K562 (cell line): ENCODE measurements around the gene RIMBP3C. TPM values are rescaled to one million over a fixed set of nuclear protein-coding genes. Genes with fewer than 3 reads are reported as not detected.
A peak's percentile ranks its signal among the peaks of the same experiment; 100 is the strongest.

Experiments
- DDX20 ChIP-seq: fragments of 450-650 bp; IDR thresholded peaks from 2 replicates; pipeline ENCODE4 v1.6.1; 2016; ENCODE audit warnings: missing genetic modification characterization, low read depth, mild to moderate bottlenecking, missing compliant biosample characterization, moderate library complexity
- ERF ChIP-seq: fragments of 450-650 bp; formaldehyde crosslinking; IDR thresholded peaks from 2 replicates; pipeline ENCODE4 v1.4.0; 2020; ENCODE audit warnings: mild to moderate bottlenecking, mixed read lengths
- HNRNPH1 ChIP-seq: fragments of 200-400 bp; formaldehyde crosslinking; optimal IDR thresholded peaks from 2 replicates; pipeline ENCODE3; 2017; ENCODE audit warnings: low read depth, mild to moderate bottlenecking, low read length, moderate library complexity
- KAT2B ChIP-seq: IDR thresholded peaks from one replicate; pipeline ENCODE4 v1.6.1; 2012; ENCODE audit warnings: low read depth, mild to moderate bottlenecking, control low read depth, inconsistent platforms, low read length, moderate library complexity
- KDM2B ChIP-seq: fragments of 250-450 bp; sonication (Bioruptor Pico); IDR thresholded peaks from 2 replicates; pipeline ENCODE4 v1.8.0; 2021; ENCODE audit warnings: mild to moderate bottlenecking, moderate library complexity
- POLR2AphosphoS2 ChIP-seq: IDR thresholded peaks from 2 replicates; pipeline ENCODE4 v1.6.1; 2012; ENCODE audit warnings: low read length, improper control_type of control experiment
- SRSF1 ChIP-seq: fragments of 200-400 bp; formaldehyde crosslinking; IDR thresholded peaks from 2 replicates; pipeline ENCODE4 v1.6.1; 2017; ENCODE audit warnings: mild to moderate bottlenecking, low read depth, low read length, moderate library complexity
- STAT5B ChIP-seq: fragments of 250-450 bp; sonication (Bioruptor Pico); IDR thresholded peaks from 2 replicates; pipeline ENCODE4 v1.8.0; 2021; ENCODE audit warnings: mild to moderate bottlenecking, inconsistent platforms
- TAF7 ChIP-seq: fragments of 450-650 bp; IDR thresholded peaks from 2 replicates; pipeline ENCODE4 v1.6.1; 2016; ENCODE audit warnings: missing genetic modification characterization, missing compliant biosample characterization
- ZNF165 ChIP-seq: fragments of 250-450 bp; sonication (Bioruptor Pico); IDR thresholded peaks from 2 replicates; pipeline ENCODE4 v1.4.0; 2020; ENCODE audit warnings: borderline replicate concordance
- ZNF253 ChIP-seq: fragments of 250-450 bp; sonication (Bioruptor Pico); conservative IDR thresholded peaks from 2 replicates; pipeline ENCODE4 v1.6.1; 2021; ENCODE audit warnings: mild to moderate bottlenecking
- ZNF408 ChIP-seq: fragments of 250-450 bp; sonication (Bioruptor Pico); IDR thresholded peaks from 2 replicates; pipeline ENCODE4 v1.4.0; 2020; ENCODE audit warnings: low read depth, mild to moderate bottlenecking, moderate library complexity
- ZNF551 ChIP-seq: fragments of 250-450 bp; sonication (Bioruptor Pico); IDR thresholded peaks from 2 replicates; pipeline ENCODE4 v1.5.0; 2021; ENCODE audit warnings: mild to moderate bottlenecking, moderate library complexity
- ZNF561 ChIP-seq: fragments of 450-650 bp; formaldehyde crosslinking; conservative IDR thresholded peaks from 2 replicates; pipeline ENCODE4 v1.4.0; 2020; ENCODE audit warnings: mild to moderate bottlenecking, moderate library complexity
- ZNF699 ChIP-seq: fragments of 250-450 bp; sonication (Bioruptor Pico); IDR thresholded peaks from 2 replicates; pipeline ENCODE4 v1.8.0; 2021; ENCODE audit warnings: mild to moderate bottlenecking, moderate library complexity; ENCODE audit not compliant: insufficient replicate concordance
- polyA plus RNA-seq, 8 experiments: library from polyadenylated mRNA; depleted of rRNA in 4 of 8; stranded (reverse) in 5 of 8; unstranded in 3 of 8; fragments of >200 nt; fragmentation: Nextera tagmentation in 2 of 8; fragmentation: Illumina TruSeq in 1 of 8; extraction: Ambion mirVana in 2 of 8; extraction: Trizol in 1 of 8; gene quantifications; 2 replicates each; pipeline versions ENCODE4 v1.2.1 to v1.2.3, GENCODE V29; 2011 to 2014; ENCODE audit warnings: inconsistent platforms in 1 of 8, missing spikeins in 1 of 8
- total RNA-seq, 7 experiments: library from RNA; depleted of rRNA in 6 of 7; stranded (reverse); fragments of >200 nt in 6 of 7; fragmentation: Illumina TruSeq in 2 of 7; extraction: Trizol in 2 of 7; gene quantifications; 2 replicates each; pipeline versions ENCODE4 v1.2.1 to v1.2.3, GENCODE V29; 2011 to 2021; ENCODE audit warnings: low replicate concordance in 1 of 7
- TF ChIP-seq, protein P1 (sequence below): IDR thresholded peaks from 2 replicates; pipeline ENCODE4 v1.6.1; 2011; ENCODE audit not compliant: insufficient read length; ENCODE audit errors: extremely low read depth
- TF ChIP-seq, protein P2 (sequence below): fragments of 450-650 bp; IDR thresholded peaks from 2 replicates; pipeline ENCODE4 v1.6.1; 2016; ENCODE audit warnings: mild to moderate bottlenecking
- TF ChIP-seq, protein P3 (sequence below): fragments of 450-650 bp; IDR thresholded peaks from 2 replicates; pipeline ENCODE4 v1.6.1; 2017; ENCODE audit warnings: antibody characterized with exemption, mild to moderate bottlenecking
- TF ChIP-seq, protein P4 (sequence below), 2 experiments: fragments of 450-650 bp in 1 of 2; sonication (generic) in 1 of 2; formaldehyde crosslinking; conservative IDR thresholded peaks; 2 replicates each; pipeline versions ENCODE4 v1.4.0 to v1.8.1; 2020 to 2022; ENCODE audit warnings: mild to moderate bottlenecking in 1 of 2, missing genetic modification reagents in 1 of 2

RIMBP3C gene
- total and polyA plus RNA-seq, 9 of the 15 experiments (the other 6 are each of a cell fraction or from before 2014, with no cell fraction given): 0.09 to 0.98 (median 0.17) TPM; not detected in 2

DNA sequence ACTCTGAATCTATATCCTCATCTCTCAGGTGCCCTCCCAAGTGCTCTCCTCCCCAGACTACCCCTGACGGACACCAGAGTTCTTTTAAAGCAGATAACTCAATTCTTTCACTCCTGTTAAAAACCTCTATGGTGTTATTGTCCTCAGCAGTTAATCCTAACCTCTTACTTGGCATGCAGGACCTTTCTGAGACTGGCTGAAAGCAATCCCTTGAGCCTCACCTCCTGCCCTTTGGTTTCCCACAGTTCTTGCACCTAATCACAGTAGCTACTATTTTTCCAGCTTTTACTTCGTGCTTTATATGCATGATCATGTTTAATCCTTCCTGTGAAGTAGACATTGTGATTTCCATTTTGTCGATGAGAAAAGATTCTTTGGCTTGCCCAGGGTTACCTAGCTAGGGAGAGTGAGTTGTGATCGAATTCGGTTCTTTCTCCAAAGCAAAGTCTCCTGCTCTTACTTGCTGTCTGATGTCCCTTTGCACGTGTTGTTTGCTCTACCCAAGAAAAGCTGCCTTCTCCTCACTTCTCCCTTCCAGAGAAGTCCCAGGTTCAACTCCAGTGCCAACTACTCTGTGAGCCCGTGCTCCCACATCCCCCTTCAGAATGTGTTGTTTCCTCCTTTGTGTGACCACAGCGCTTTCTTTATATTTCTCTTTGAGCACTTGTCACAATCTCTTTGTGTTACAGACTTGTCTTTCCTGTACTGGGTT, 18.4 kb upstream of the RIMBP3C start (continued):
- TF ChIP-seq ERF (CRISPR knock-in tag): no peak
- TF ChIP-seq, protein P1, sequence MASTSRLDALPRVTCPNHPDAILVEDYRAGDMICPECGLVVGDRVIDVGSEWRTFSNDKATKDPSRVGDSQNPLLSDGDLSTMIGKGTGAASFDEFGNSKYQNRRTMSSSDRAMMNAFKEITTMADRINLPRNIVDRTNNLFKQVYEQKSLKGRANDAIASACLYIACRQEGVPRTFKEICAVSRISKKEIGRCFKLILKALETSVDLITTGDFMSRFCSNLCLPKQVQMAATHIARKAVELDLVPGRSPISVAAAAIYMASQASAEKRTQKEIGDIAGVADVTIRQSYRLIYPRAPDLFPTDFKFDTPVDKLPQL: no peak
- no peak for TF ChIP-seq ZNF561 (CRISPR knock-in tag)
- no peak for TF ChIP-seq ZNF253 (CRISPR knock-in tag)
- TF ChIP-seq HNRNPH1: no peak
- TF ChIP-seq KAT2B: no peak
- TF ChIP-seq ZNF165 (CRISPR knock-in tag): no peak
- no peak for TF ChIP-seq ZNF408 (CRISPR knock-in tag)
- TF ChIP-seq ZNF551 (CRISPR knock-in tag): no peak
- TF ChIP-seq, protein P2, sequence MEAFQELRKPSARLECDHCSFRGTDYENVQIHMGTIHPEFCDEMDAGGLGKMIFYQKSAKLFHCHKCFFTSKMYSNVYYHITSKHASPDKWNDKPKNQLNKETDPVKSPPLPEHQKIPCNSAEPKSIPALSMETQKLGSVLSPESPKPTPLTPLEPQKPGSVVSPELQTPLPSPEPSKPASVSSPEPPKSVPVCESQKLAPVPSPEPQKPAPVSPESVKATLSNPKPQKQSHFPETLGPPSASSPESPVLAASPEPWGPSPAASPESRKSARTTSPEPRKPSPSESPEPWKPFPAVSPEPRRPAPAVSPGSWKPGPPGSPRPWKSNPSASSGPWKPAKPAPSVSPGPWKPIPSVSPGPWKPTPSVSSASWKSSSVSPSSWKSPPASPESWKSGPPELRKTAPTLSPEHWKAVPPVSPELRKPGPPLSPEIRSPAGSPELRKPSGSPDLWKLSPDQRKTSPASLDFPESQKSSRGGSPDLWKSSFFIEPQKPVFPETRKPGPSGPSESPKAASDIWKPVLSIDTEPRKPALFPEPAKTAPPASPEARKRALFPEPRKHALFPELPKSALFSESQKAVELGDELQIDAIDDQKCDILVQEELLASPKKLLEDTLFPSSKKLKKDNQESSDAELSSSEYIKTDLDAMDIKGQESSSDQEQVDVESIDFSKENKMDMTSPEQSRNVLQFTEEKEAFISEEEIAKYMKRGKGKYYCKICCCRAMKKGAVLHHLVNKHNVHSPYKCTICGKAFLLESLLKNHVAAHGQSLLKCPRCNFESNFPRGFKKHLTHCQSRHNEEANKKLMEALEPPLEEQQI: no peak
- no peak for TF ChIP-seq KDM2B
- TF ChIP-seq POLR2AphosphoS2: no peak
- no peak for TF ChIP-seq DDX20 (tag)
- TF ChIP-seq, protein P3, sequence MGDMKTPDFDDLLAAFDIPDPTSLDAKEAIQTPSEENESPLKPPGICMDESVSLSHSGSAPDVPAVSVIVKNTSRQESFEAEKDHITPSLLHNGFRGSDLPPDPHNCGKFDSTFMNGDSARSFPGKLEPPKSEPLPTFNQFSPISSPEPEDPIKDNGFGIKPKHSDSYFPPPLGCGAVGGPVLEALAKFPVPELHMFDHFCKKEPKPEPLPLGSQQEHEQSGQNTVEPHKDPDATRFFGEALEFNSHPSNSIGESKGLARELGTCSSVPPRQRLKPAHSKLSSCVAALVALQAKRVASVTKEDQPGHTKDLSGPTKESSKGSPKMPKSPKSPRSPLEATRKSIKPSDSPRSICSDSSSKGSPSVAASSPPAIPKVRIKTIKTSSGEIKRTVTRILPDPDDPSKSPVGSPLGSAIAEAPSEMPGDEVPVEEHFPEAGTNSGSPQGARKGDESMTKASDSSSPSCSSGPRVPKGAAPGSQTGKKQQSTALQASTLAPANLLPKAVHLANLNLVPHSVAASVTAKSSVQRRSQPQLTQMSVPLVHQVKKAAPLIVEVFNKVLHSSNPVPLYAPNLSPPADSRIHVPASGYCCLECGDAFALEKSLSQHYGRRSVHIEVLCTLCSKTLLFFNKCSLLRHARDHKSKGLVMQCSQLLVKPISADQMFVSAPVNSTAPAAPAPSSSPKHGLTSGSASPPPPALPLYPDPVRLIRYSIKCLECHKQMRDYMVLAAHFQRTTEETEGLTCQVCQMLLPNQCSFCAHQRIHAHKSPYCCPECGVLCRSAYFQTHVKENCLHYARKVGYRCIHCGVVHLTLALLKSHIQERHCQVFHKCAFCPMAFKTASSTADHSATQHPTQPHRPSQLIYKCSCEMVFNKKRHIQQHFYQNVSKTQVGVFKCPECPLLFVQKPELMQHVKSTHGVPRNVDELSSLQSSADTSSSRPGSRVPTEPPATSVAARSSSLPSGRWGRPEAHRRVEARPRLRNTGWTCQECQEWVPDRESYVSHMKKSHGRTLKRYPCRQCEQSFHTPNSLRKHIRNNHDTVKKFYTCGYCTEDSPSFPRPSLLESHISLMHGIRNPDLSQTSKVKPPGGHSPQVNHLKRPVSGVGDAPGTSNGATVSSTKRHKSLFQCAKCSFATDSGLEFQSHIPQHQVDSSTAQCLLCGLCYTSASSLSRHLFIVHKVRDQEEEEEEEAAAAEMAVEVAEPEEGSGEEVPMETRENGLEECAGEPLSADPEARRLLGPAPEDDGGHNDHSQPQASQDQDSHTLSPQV: no peak
- TF ChIP-seq STAT5B (CRISPR knock-in tag): no peak
- TF ChIP-seq TAF7: no peak
- no peak for TF ChIP-seq ZNF699 (CRISPR knock-in tag)
- no peak for TF ChIP-seq SRSF1
- TF ChIP-seq, protein P4, sequence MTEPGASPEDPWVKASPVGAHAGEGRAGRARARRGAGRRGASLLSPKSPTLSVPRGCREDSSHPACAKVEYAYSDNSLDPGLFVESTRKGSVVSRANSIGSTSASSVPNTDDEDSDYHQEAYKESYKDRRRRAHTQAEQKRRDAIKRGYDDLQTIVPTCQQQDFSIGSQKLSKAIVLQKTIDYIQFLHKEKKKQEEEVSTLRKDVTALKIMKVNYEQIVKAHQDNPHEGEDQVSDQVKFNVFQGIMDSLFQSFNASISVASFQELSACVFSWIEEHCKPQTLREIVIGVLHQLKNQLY (CRISPR knock-in tag; conservative IDR thresholded peaks at IDR 0.05): peak in 1 of 2 experiments; percentile 81; a peak in 1 of 4 replicates
